Measurements from ENCODE around the gene CDC25B. TPM values are rescaled to one million over a fixed set of nuclear protein-coding genes. Genes with fewer than 3 reads are reported as not detected.

CDC25B gene
- total and polyA plus RNA-seq, 2 of the 8 experiments (the other 6 are each of a cell fraction or from before 2014, with no cell fraction given): 21.7 to 31.2 TPM

DNA sequence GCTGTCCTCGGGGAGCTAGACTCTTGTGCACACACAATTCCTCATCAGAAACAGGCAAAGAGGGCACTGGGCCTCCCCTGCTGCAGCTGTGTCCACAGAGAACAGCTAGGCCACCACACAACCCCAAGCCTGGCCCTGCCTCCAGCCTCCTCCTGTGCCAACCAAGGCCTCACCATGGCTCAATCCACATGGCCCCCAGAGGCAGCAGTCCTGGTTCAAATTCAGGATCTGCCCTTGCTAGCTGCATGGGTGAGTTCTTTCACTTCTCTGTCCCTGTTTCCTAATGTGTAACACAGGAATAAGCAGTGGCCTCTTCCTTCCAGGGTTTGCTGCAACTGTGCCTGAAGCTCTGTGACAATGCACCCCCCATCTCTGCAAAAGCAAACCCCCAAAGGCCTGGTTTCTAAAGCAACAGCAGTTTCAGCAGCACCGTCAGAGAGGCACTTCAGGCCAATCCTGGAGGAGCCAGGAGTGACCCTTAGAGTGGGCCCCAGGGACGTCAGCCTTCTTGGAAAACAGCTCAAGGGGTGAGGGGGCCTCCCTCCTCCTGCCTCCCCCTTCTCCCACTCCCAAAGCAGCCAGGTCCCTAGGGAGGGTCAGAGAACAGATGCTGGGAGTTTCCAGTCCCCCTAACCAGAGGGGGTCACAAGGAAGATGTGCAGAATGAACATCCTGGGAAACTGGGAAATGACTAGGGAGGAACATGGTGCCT lies 30.8 kb upstream of the CDC25B start:
- no peak overlapping the region for H2BK12ac ChIP-seq (ENCODE audit: low read depth, low read length)
- peaks cover 16% of the 10 kb centered on the region for H3K79me1 ChIP-seq (ENCODE audit: low read depth, low read length)
- no peak overlapping the region for H3K23ac ChIP-seq (ENCODE audit: insufficient read length)
- H3K4me1 ChIP-seq (replicated peaks in 1 of 4; ENCODE audit: control insufficient read depth in 3 of 4, insufficient read depth in 4 of 4, low read length in 3 of 4): peaks cover 3 to 15% (median 6%) of the 10 kb centered on the region in 4 experiments; a peak in 6 of 7 replicates
- H2BK20ac ChIP-seq (ENCODE audit: low read length): no peak overlapping the region
- H2BK15ac ChIP-seq (ENCODE audit: low read length): no peak overlapping the region
- POLR2A ChIA-PET (ENCODE audit: partially characterized antibody): interaction anchor here (1.2 to 4.4 kb wide), 2 partner anchors 10 to 13 kb away, joined by 4 to 46 read pairs; no protein-coding TSS in a partner anchor
- no peak overlapping the region for H3K4me3 ChIP-seq (ENCODE audit: extremely low read depth in 1 of 4, insufficient read depth in 2 of 4, low read depth in 3 of 4, low read length in 4 of 4)
- no peak for DNase-seq (ENCODE audit: low read depth in 1 of 2, low spot score in 2 of 2)
- no peak overlapping the region for H3K9ac ChIP-seq (replicated peaks in 1 of 4; ENCODE audit: extremely low read depth in 1 of 4, low read depth in 3 of 4, low read length in 3 of 4)
- no peak overlapping the region for H4K8ac ChIP-seq (ENCODE audit: extremely low read depth, insufficient read depth, low read length)
- CTCF ChIA-PET (ENCODE audit: partially characterized antibody): interaction anchor here (0.7 to 14.2 kb wide), 9 partner anchors 13 to 248 kb away, joined by 3 to 277 read pairs (median 3); partner anchors contain the start of gene SPEF1
- H4K5ac ChIP-seq (ENCODE audit: insufficient read length, low read depth, low read length): no peak overlapping the region
- H3K4ac ChIP-seq (replicated peaks; ENCODE audit: insufficient read length, low read depth, low read length): no peak overlapping the region
- no peak overlapping the region for H3K56ac ChIP-seq (replicated peaks; ENCODE audit: insufficient read length, low read depth, low read length)
- no peak for FAIRE-seq
- no peak overlapping the region for H2AFZ ChIP-seq (ENCODE audit: low read length)
- H3K27ac ChIP-seq (ENCODE audit: low read depth, low read length): no peak overlapping the region
- no peaks in the 10 kb centered on the region for H3K9me3 ChIP-seq (ENCODE audit: insufficient read depth in 2 of 2, low read depth in 1 of 2, low read length in 1 of 2)
- peaks cover 12% of the 10 kb centered on the region; the same call in 1 of the 2 replicates for H3K23me2 ChIP-seq (ENCODE audit: low read depth, low read length)
- TF ChIP-seq HDAC2 (IDR thresholded peaks at IDR 0.05; ENCODE audit: borderline replicate concordance in 1 of 2, low read depth in 2 of 2, low read length in 2 of 2) (no peak), EZH2 (IDR thresholded peaks at IDR 0.05; ENCODE audit: low read depth, low read length, severe bottlenecking) (no peak), SP4 (IDR thresholded peaks at IDR 0.05; ENCODE audit: low read length) (no peak), CHD1 (IDR thresholded peaks at IDR 0.05; ENCODE audit: low read depth, low read length) (no peak), MAFK (IDR thresholded peaks at IDR 0.05; ENCODE audit: low read depth, low read length) (no peak), SAP30 (IDR thresholded peaks at IDR 0.05; ENCODE audit: insufficient read depth, insufficient replicate concordance, low read length) (no peak), GABPA (IDR thresholded peaks at IDR 0.05; ENCODE audit: borderline replicate concordance, insufficient read depth, low read length) (no peak), NRF1 (IDR thresholded peaks at IDR 0.05; ENCODE audit: low read depth, low read length) (no peak), RNF2 (IDR thresholded peaks at IDR 0.05; ENCODE audit: borderline replicate concordance, low read depth, low read length, missing control alignments, poor library complexity, severe bottlenecking) (no peak), RFX5 (IDR thresholded peaks at IDR 0.05; ENCODE audit: borderline replicate concordance, low read depth, low read length) (no peak)
- TF ChIP-seq, protein P1, sequence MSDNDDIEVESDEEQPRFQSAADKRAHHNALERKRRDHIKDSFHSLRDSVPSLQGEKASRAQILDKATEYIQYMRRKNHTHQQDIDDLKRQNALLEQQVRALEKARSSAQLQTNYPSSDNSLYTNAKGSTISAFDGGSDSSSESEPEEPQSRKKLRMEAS (IDR thresholded peaks at IDR 0.05): no peak
- H4K91ac ChIP-seq (replicated peaks; ENCODE audit: insufficient read length, low read length): no peak overlapping the region
- H3K14ac ChIP-seq (ENCODE audit: insufficient read length): no peak overlapping the region
- H3K79me2 ChIP-seq (ENCODE audit: control insufficient read depth in 1 of 2, insufficient read depth in 2 of 2, low read length in 2 of 2): peaks cover 0 to 30% of the 10 kb centered on the region in 2 experiments; a peak in 1 of 4 replicates
- H3K27me3 ChIP-seq (replicated peaks in 1 of 4; ENCODE audit: control insufficient read depth in 3 of 4, extremely low read depth in 1 of 4, insufficient read depth in 3 of 4, low read length in 3 of 4): no peaks in the 10 kb centered on the region
- no peak overlapping the region; a peak in 1 of 4 replicates for H3K4me2 ChIP-seq (ENCODE audit: insufficient read depth in 1 of 2, low read depth in 2 of 2, low read length in 2 of 2)
- peaks cover 0 to 6% (median 0%) of the 10 kb centered on the region in 4 experiments; a peak in 1 of 8 replicates for H3K36me3 ChIP-seq (ENCODE audit: control insufficient read depth in 2 of 4, insufficient read depth in 4 of 4, low read length in 3 of 4)
- H2AK5ac ChIP-seq (ENCODE audit: low read depth, low read length): no peak overlapping the region
- H3K18ac ChIP-seq (ENCODE audit: extremely low read depth, low read length): no peak overlapping the region
- 94% methylated on average over 3 of the region's 3 CpGs; no CpG with 5 or more reads in 1 of the 2 experiments for WGBS, 2 experiments (ENCODE audit: extremely low coverage in 1 of 2, insufficient coverage in 1 of 2, insufficient read length in 1 of 2, insufficient replicate concordance in 2 of 2, low coverage in 1 of 2, low lambda C conversion rate in 2 of 2, missing lambda C conversion rate in 1 of 2)
- H2BK5ac ChIP-seq (ENCODE audit: low read depth, low read length): no peak overlapping the region
- peaks cover 0 to 10% of the 10 kb centered on the region in 2 experiments for H4K20me1 ChIP-seq (replicated peaks in 1 of 2; ENCODE audit: control insufficient read depth in 1 of 2, insufficient read depth in 2 of 2, low read length in 2 of 2)
- no peak overlapping the region for H2BK120ac ChIP-seq (replicated peaks; ENCODE audit: low read depth, low read length)

All from H1 (cell line).